HepG2 (cell line): ENCODE data around the gene IGBP1. TPM values are rescaled to one million over a fixed set of nuclear protein-coding genes. Genes with fewer than 3 reads are reported as not detected.

ENCODE experiments used
- ATAC-seq: fragments of 200-7000 bp; cut with Tn5 transposase; 3 replicates; pipeline ENCODE4 v1.9.1; 2020; ENCODE audit warnings: mild to moderate bottlenecking, moderate library complexity
- BruUV-seq: library from RNA; stranded (reverse); fragments of 400-500 nt; replicated peaks from 2 replicates; lab custom pipeline; 2021; lab: Mats Ljungman, UMichigan
- CTCF ChIA-PET: fragments of 300-600 bp; formaldehyde crosslinking; extraction: SDS; loops from one replicate; lab custom pipeline; 2021; ENCODE audit warnings: low total read pairs, inconsistent platforms, low intra/inter-chr PET ratio; lab: Yijun Ruan, JAX
- POLR2A ChIA-PET: fragments of 350-600 bp; sonication (Branson Sonifier 250); formaldehyde crosslinking; loops from one replicate; lab custom pipeline; 2020; ENCODE audit warnings: antibody characterized with exemption, inconsistent platforms; lab: Yijun Ruan, JAX
- DNase-seq: peaks from one replicate; pipeline ENCODE4 v3.0.0-alpha.2; 2015; ENCODE audit warnings: low spot score
- FAIRE-seq: peaks from 3 replicates; lab custom pipeline; 2011; peaks lifted over from hg19 to GRCh38; lab: Jason Lieb, UNC
- H2AFZ ChIP-seq: one replicate; pipeline ENCODE4 v1.6.1; 2011; ENCODE audit warnings: low read length, inconsistent platforms
- H3K27ac ChIP-seq: fragments of 300-600 bp; 3 replicates; pipeline ENCODE4 v1.8.0; 2011; ENCODE audit warnings: mixed run types, mild to moderate bottlenecking, mixed read lengths, low read length, inconsistent platforms; ENCODE audit not compliant: insufficient read depth; ENCODE audit errors: extremely low read length
- H3K27me3 ChIP-seq, 2 experiments: fragments of 200-600 bp in 1 of 2; 2 replicates in 1 of 2; 3 replicates in 1 of 2; pipeline versions ENCODE4 v1.6.0 to v1.8.0; 2011; ENCODE audit warnings: low read length in 2 of 2, mild to moderate bottlenecking in 2 of 2, moderate library complexity in 2 of 2, inconsistent platforms in 1 of 2; ENCODE audit not compliant: insufficient read depth in 2 of 2, control insufficient read depth in 1 of 2
- H3K36me3 ChIP-seq, 2 experiments: fragments of 200-600 bp in 1 of 2; replicated peaks in 1 of 2; 2 replicates in 1 of 2; 3 replicates in 1 of 2; pipeline versions ENCODE4 v1.5.1 to v1.8.0; 2011; ENCODE audit warnings: low read length in 2 of 2, inconsistent platforms in 1 of 2; ENCODE audit not compliant: insufficient read depth in 2 of 2, control insufficient read depth in 1 of 2
- H3K4me1 ChIP-seq: 2 replicates; pipeline ENCODE4 v1.5.1; 2012; ENCODE audit warnings: low read length, inconsistent platforms; ENCODE audit not compliant: insufficient read depth
- H3K4me2 ChIP-seq: 2 replicates; pipeline ENCODE4 v1.6.0; 2011; ENCODE audit warnings: low read depth, low read length, inconsistent platforms
- H3K4me3 ChIP-seq, 3 experiments: fragments of 200-600 bp in 1 of 3; sonication (generic), shearing (Covaris generic) in 1 of 3; replicated peaks in 1 of 3; 2 replicates each; pipeline ENCODE4 v1.5.1; 2011 to 2016; ENCODE audit warnings: low read length in 3 of 3, inconsistent platforms in 2 of 3, low read depth in 2 of 3, mild to moderate bottlenecking in 2 of 3, control low read depth in 1 of 3, mixed read lengths in 1 of 3; ENCODE audit not compliant: insufficient read depth in 1 of 3
- H3K79me2 ChIP-seq: one replicate; pipeline ENCODE4 v1.6.1; 2011; ENCODE audit warnings: low read length, inconsistent platforms; ENCODE audit not compliant: insufficient read depth
- H3K9ac ChIP-seq: 2 replicates; pipeline ENCODE4 v1.6.0; 2011; ENCODE audit warnings: mild to moderate bottlenecking, low read depth, low read length, inconsistent platforms; ENCODE audit not compliant: insufficient read depth
- H3K9me3 ChIP-seq: 2 replicates; pipeline ENCODE4 v1.5.1; 2012; ENCODE audit warnings: mild to moderate bottlenecking, low read length
- H4K20me1 ChIP-seq: 2 replicates; pipeline ENCODE4 v1.6.0; 2011; ENCODE audit warnings: inconsistent platforms, mild to moderate bottlenecking, low read length, moderate library complexity; ENCODE audit not compliant: insufficient read depth
- BRF2 ChIP-seq: sonication (generic); formaldehyde crosslinking; IDR thresholded peaks from 2 replicates; pipeline ENCODE4 v1.8.1; 2022; ENCODE audit warnings: mild to moderate bottlenecking, missing genetic modification reagents
- CHD2 ChIP-seq: IDR thresholded peaks from 2 replicates; pipeline ENCODE4 v1.6.1; 2011; ENCODE audit warnings: low read depth, low read length, improper control_type of control experiment
- DNMT3B ChIP-seq: conservative IDR thresholded peaks from 2 replicates; pipeline ENCODE4 v1.6.1; 2016; ENCODE audit warnings: missing biosample characterization, control low read depth
- FLYWCH1 ChIP-seq: sonication (generic); formaldehyde crosslinking; IDR thresholded peaks from 2 replicates; pipeline ENCODE4 v1.8.1; 2023; ENCODE audit warnings: mild to moderate bottlenecking, missing genetic modification reagents
- GABPB1 ChIP-seq: IDR thresholded peaks from 2 replicates; pipeline ENCODE4 v1.6.1; 2016; ENCODE audit warnings: mild to moderate bottlenecking, missing genetic modification reagents, moderate library complexity, missing compliant biosample characterization
- GATA4 ChIP-seq: sonication (generic); IDR thresholded peaks from 2 replicates; pipeline ENCODE4 v1.6.1; 2016; ENCODE audit warnings: antibody characterized with exemption, low read depth, borderline replicate concordance
- LRRFIP1 ChIP-seq: sonication (generic); formaldehyde crosslinking; conservative IDR thresholded peaks from 2 replicates; pipeline ENCODE4 v1.4.0; 2020; ENCODE audit warnings: missing genetic modification reagents
- NONO ChIP-seq, 2 experiments: fragments of 450-650 bp in 1 of 2; sonication (generic) in 1 of 2; formaldehyde crosslinking in 1 of 2; IDR thresholded peaks in 1 of 2; conservative IDR thresholded peaks in 1 of 2; 2 replicates each; pipeline versions ENCODE4 v1.6.1 to v1.8.0; 2017 to 2022; ENCODE audit warnings: mild to moderate bottlenecking in 1 of 2, missing genetic modification reagents in 1 of 2, moderate library complexity in 1 of 2
- RFXANK ChIP-seq: IDR thresholded peaks from 2 replicates; pipeline ENCODE4 v1.6.1; 2016
- SALL2 ChIP-seq: sonication (generic); formaldehyde crosslinking; IDR thresholded peaks from 2 replicates; pipeline ENCODE4 v1.8.1; 2023; ENCODE audit warnings: mild to moderate bottlenecking, missing genetic modification reagents, inconsistent platforms
- TARDBP ChIP-seq: sonication (generic); formaldehyde crosslinking; IDR thresholded peaks from 2 replicates; pipeline ENCODE4 v1.8.0; 2022; ENCODE audit warnings: mild to moderate bottlenecking, missing genetic modification reagents
- ZFP36 ChIP-seq: fragments of 150-350 bp; IDR thresholded peaks from 2 replicates; pipeline ENCODE4 v1.6.1; 2018; ENCODE audit warnings: borderline replicate concordance, low read length, low read depth; ENCODE audit not compliant: partially characterized antibody
- ZNF292 ChIP-seq: sonication (generic); formaldehyde crosslinking; IDR thresholded peaks from 2 replicates; pipeline ENCODE4 v1.8.1; 2022; ENCODE audit warnings: mild to moderate bottlenecking, low read depth, missing genetic modification reagents, borderline replicate concordance
- ZNF33A ChIP-seq: sonication (generic); formaldehyde crosslinking; IDR thresholded peaks from 2 replicates; pipeline ENCODE4 v1.5.1; 2020; ENCODE audit warnings: missing genetic modification reagents, mild to moderate bottlenecking, moderate library complexity, borderline replicate concordance
- ZNF678 ChIP-seq: sonication (generic); formaldehyde crosslinking; IDR thresholded peaks from 2 replicates; pipeline ENCODE4 v1.4.0; 2020; ENCODE audit warnings: mild to moderate bottlenecking, missing genetic modification reagents
- WGBS: methylation state at CpG from one replicate; pipeline ENCODE4 v1.1.6; 2017; ENCODE audit warnings: low lambda C conversion rate; 5-methylcytosine and 5-hydroxymethylcytosine counted together
- in situ Hi-C: cut with HindIII; loops from 2 replicates; pipeline ENCODE4 v1.10.0; 2017; ENCODE audit warnings: low pct_unique_long_range_greater_than_20kb; ENCODE audit not compliant: extremely low pct_ligation_motif_present
- intact Hi-C: fragments of 100-400 bp; cut with micrococcal nuclease; formaldehyde crosslinking; loops from one replicate; pipeline ENCODE4 v1.10.0; 2022; ENCODE audit not compliant: unreplicated experiment
- polyA plus RNA-seq, 8 experiments: library from polyadenylated mRNA; depleted of rRNA in 3 of 8; stranded (reverse) in 7 of 8; unstranded in 1 of 8; fragments of >200 nt; fragmentation: Illumina TruSeq in 4 of 8; extraction: Trizol in 4 of 8; gene quantifications; 2 replicates each; pipeline versions ENCODE4 v1.2.1 to v1.2.3, GENCODE V29; 2011 to 2016; ENCODE audit warnings: low read depth in 4 of 8, missing spikeins in 1 of 8, mixed read lengths in 1 of 8; ENCODE audit not compliant: insufficient read depth in 1 of 8
- total RNA-seq, 5 experiments: library from RNA; depleted of rRNA; stranded (reverse); fragments of >200 nt; fragmentation: Illumina TruSeq; extraction: Trizol; gene quantifications; 2 replicates each; pipeline ENCODE4 v1.2.3, GENCODE V29; 2016; ENCODE audit warnings: low read depth in 1 of 5

IGBP1 gene
- total and polyA plus RNA-seq, 2 of the 13 experiments (the other 11 are each of a cell fraction or from before 2014, with no cell fraction given), result 59.3 to 103 TPM

GRCh38 chrX:70169281-70169680 is 36.0 kb downstream of the IGBP1 start:
- BruUV-seq, result no TSS peak
- POLR2A ChIA-PET, result no interaction called here
- Histone ChIP-seq H3K4me2 (peak overlapping the region; percentile 68), H4K20me1 (no peaks in the 10 kb centered on the region), H3K36me3 (peaks cover 0 to 3% of the 10 kb centered on the region in 2 experiments; a peak in 1 of 5 replicates), H3K27ac (no peak overlapping the region), H3K27me3 (no peaks in the 10 kb centered on the region), H3K9me3 (no peaks in the 10 kb centered on the region), H2AFZ (no peak overlapping the region), H3K9ac (no peak overlapping the region), H3K79me2 (no peaks in the 10 kb centered on the region), H3K4me3 (no peak overlapping the region), H3K4me1 (peaks cover 14% of the 10 kb centered on the region)
- CTCF ChIA-PET, result no interaction called here
- FAIRE-seq (no peak), DNase-seq (no peak), ATAC-seq (no peak)
- intact Hi-C loops (no loop called here), in situ Hi-C loops (no loop called here)
- TF ChIP-seq NONO (IDR thresholded peaks at IDR 0.05), result no peak
- TF ChIP-seq NONO (CRISPR knock-in tag; conservative IDR thresholded peaks at IDR 0.05), result no peak
- no peak for TF ChIP-seq ZFP36
- no peak for TF ChIP-seq SALL2
- TF ChIP-seq ZNF292 (CRISPR knock-in tag), result no peak
- no peak for TF ChIP-seq ZNF678 (CRISPR knock-in tag)
- TF ChIP-seq CHD2, result no peak
- TF ChIP-seq RFXANK (CRISPR knock-in tag), result no peak
- TF ChIP-seq BRF2, result no peak
- TF ChIP-seq FLYWCH1 (CRISPR knock-in tag), result no peak
- no peak for TF ChIP-seq TARDBP (CRISPR knock-in tag)
- no peak for TF ChIP-seq LRRFIP1 (CRISPR knock-in tag)
- TF ChIP-seq GATA4, result no peak
- TF ChIP-seq DNMT3B, result no peak
- TF ChIP-seq GABPB1 (CRISPR knock-in tag), result no peak
- no peak for TF ChIP-seq ZNF33A
- WGBS, result 80% methylated on average over 1 of the region's 7 CpGs
